Mesendoderm (in vitro differentiated cells): Measurements from ENCODE around the gene MRE11.

Source experiments
- DNase-seq: peaks from one replicate; pipeline ENCODE4 v3.0.0; 2013
- H2AK5ac ChIP-seq: 2 replicates; pipeline ENCODE4 v1.6.1; 2013; ENCODE audit warnings: low read length, inconsistent platforms
- H2BK120ac ChIP-seq: 2 replicates; pipeline ENCODE4 v1.6.1; 2013; ENCODE audit warnings: low read depth, mild to moderate bottlenecking, low read length, moderate library complexity, mixed read lengths
- H2BK15ac ChIP-seq: replicated peaks from 2 replicates; pipeline ENCODE4 v1.6.1; 2013; ENCODE audit warnings: low read depth, mild to moderate bottlenecking, moderate library complexity
- H2BK5ac ChIP-seq: 2 replicates; pipeline ENCODE4 v1.6.1; 2013; ENCODE audit warnings: low read length, inconsistent platforms
- H3K18ac ChIP-seq: 2 replicates; pipeline ENCODE4 v1.6.1; 2013; ENCODE audit warnings: mild to moderate bottlenecking, low read length, mixed read lengths
- H3K23ac ChIP-seq: one replicate; pipeline ENCODE4 v1.6.1; 2013; ENCODE audit warnings: low read length
- H3K27ac ChIP-seq: 2 replicates; pipeline ENCODE4 v1.5.1; 2013; ENCODE audit warnings: low read depth, mild to moderate bottlenecking, inconsistent platforms, low read length, moderate library complexity
- H3K27me3 ChIP-seq: 2 replicates; pipeline ENCODE4 v1.6.1; 2013; ENCODE audit warnings: low read length, control low read depth, mild to moderate bottlenecking, inconsistent platforms; ENCODE audit not compliant: insufficient read depth, poor library complexity
- H3K36me3 ChIP-seq: 2 replicates; pipeline ENCODE4 v1.6.1; 2013; ENCODE audit warnings: low read length, inconsistent platforms; ENCODE audit not compliant: control insufficient read depth, insufficient read depth
- H3K4ac ChIP-seq: one replicate; pipeline ENCODE4 v1.6.1; 2013; ENCODE audit warnings: low read depth, mild to moderate bottlenecking, low read length, moderate library complexity
- H3K4me1 ChIP-seq: 2 replicates; pipeline ENCODE4 v1.6.1; 2013; ENCODE audit warnings: low read depth, low read length, inconsistent platforms; ENCODE audit not compliant: control insufficient read depth
- H3K4me2 ChIP-seq: 2 replicates; pipeline ENCODE4 v1.6.1; 2013; ENCODE audit warnings: low read length
- H3K4me3 ChIP-seq: 2 replicates; pipeline ENCODE4 v1.5.1; 2013; ENCODE audit warnings: mild to moderate bottlenecking, low read length
- H3K56ac ChIP-seq: one replicate; pipeline ENCODE4 v1.6.1; 2013; ENCODE audit warnings: low read length
- H3K79me1 ChIP-seq: 2 replicates; pipeline ENCODE4 v1.6.1; 2013; ENCODE audit warnings: low read length, inconsistent platforms
- H3K79me2 ChIP-seq: 2 replicates; pipeline ENCODE4 v1.6.1; 2013; ENCODE audit warnings: mild to moderate bottlenecking, low read length; ENCODE audit not compliant: control insufficient read depth, insufficient read depth
- H3K9ac ChIP-seq: 2 replicates; pipeline ENCODE4 v1.6.1; 2013; ENCODE audit warnings: low read length, inconsistent platforms
- H4K5ac ChIP-seq: one replicate; pipeline ENCODE4 v1.6.1; 2013; ENCODE audit warnings: low read length
- H4K8ac ChIP-seq: one replicate; pipeline ENCODE4 v1.6.1; 2013; ENCODE audit warnings: low read depth, mild to moderate bottlenecking, control low read depth, low read length, moderate library complexity
- WGBS: extraction: QIAGEN DNeasy Blood & Tissue Kit; methylation state at CpG from one replicate; pipeline ENCODE4 v1.1.7; 2013; ENCODE audit warnings: low lambda C conversion rate, missing lambda C conversion rate; ENCODE audit not compliant: insufficient coverage; ENCODE audit errors: extremely low coverage; 5-methylcytosine and 5-hydroxymethylcytosine counted together

MRE11 gene

GRCh38 chr11:94472916-94473799, 20.5 kb downstream of the MRE11 start:
- no peaks in the 10 kb centered on the region for H3K79me1 ChIP-seq

GRCh38 chr11:94469416-94469815, 24.2 kb downstream of the MRE11 start:
- no peak overlapping the region for H3K27ac ChIP-seq
- H3K4ac ChIP-seq, result no peak overlapping the region
- no peak overlapping the region for H4K5ac ChIP-seq
- no peak overlapping the region for H3K9ac ChIP-seq
- no peak overlapping the region for H2BK5ac ChIP-seq
- no peak overlapping the region for H3K4me3 ChIP-seq
- no peaks in the 10 kb centered on the region for H3K27me3 ChIP-seq
- WGBS, result no CpG with 5 or more reads among the region's 2 CpGs
- DNase-seq, result no peak
- no peak overlapping the region for H4K8ac ChIP-seq
- H3K23ac ChIP-seq, result no peak overlapping the region
- H3K56ac ChIP-seq, result no peak overlapping the region
- H2AK5ac ChIP-seq, result no peak overlapping the region
- H2BK120ac ChIP-seq, result no peak overlapping the region
- H3K4me1 ChIP-seq, result peaks cover 3% of the 10 kb centered on the region
- H3K18ac ChIP-seq, result no peak overlapping the region
- H3K79me1 ChIP-seq, result no peaks in the 10 kb centered on the region
- no peak overlapping the region for H2BK15ac ChIP-seq
- no peak overlapping the region for H3K4me2 ChIP-seq
- H3K79me2 ChIP-seq, result no peaks in the 10 kb centered on the region
- no peaks in the 10 kb centered on the region for H3K36me3 ChIP-seq

More at GRCh38 chr11:94472916-94473799, 20.5 kb downstream of the MRE11 start:
- Histone ChIP-seq H3K4me3 (no peak overlapping the region), H3K9ac (no peak overlapping the region), H4K8ac (no peak overlapping the region), H2BK120ac (no peak overlapping the region), H2BK15ac (no peak overlapping the region), H3K4me2 (no peak overlapping the region), H3K23ac (no peak overlapping the region), H3K79me2 (no peaks in the 10 kb centered on the region), H2AK5ac (no peak overlapping the region), H4K5ac (no peak overlapping the region), H3K36me3 (no peaks in the 10 kb centered on the region), H3K18ac (no peak overlapping the region), H3K4me1 (peaks cover 3% of the 10 kb centered on the region), H3K27me3 (no peaks in the 10 kb centered on the region), H3K56ac (no peak overlapping the region), H2BK5ac (no peak overlapping the region), H3K4ac (no peak overlapping the region), H3K27ac (no peak overlapping the region)
- WGBS, result no CpG with 5 or more reads among the region's 3 CpGs
- DNase-seq, result peak; percentile 31

- DNase-seq, result no peak
- Histone ChIP-seq H3K4me3 (no peak overlapping the region), H3K4ac (no peak overlapping the region), H3K9ac (no peak overlapping the region), H3K27me3 (no peaks in the 10 kb centered on the region), H4K5ac (no peak overlapping the region), H3K79me2 (no peaks in the 10 kb centered on the region), H2BK15ac (no peak overlapping the region), H2AK5ac (no peak overlapping the region), H3K4me1 (no peaks in the 10 kb centered on the region), H3K36me3 (no peaks in the 10 kb centered on the region), H2BK5ac (no peak overlapping the region), H3K18ac (no peak overlapping the region), H3K56ac (no peak overlapping the region), H3K79me1 (no peaks in the 10 kb centered on the region), H4K8ac (no peak overlapping the region), H3K23ac (no peak overlapping the region), H2BK120ac (no peak overlapping the region), H3K4me2 (no peak overlapping the region), H3K27ac (no peak overlapping the region)
- no CpG with 5 or more reads among the region's 2 CpGs for WGBS
Measured at GRCh38 chr11:94459576-94459975, 34.1 kb downstream of the MRE11 start.

GRCh38 chr11:94457118-94458029, 36.3 kb downstream of the MRE11 start:
- Histone ChIP-seq H3K18ac (no peak overlapping the region), H3K36me3 (no peaks in the 10 kb centered on the region)
- WGBS, result no CpG with 5 or more reads among the region's 4 CpGs

GRCh38 chr11:94455861-94456260, 37.8 kb downstream of the MRE11 start:
- no peaks in the 10 kb centered on the region for H3K36me3 ChIP-seq
- no peaks in the 10 kb centered on the region for H3K4me1 ChIP-seq
- H3K56ac ChIP-seq, result no peak overlapping the region
- DNase-seq, result peak; percentile 48
- H3K23ac ChIP-seq, result no peak overlapping the region
- no peak overlapping the region for H3K18ac ChIP-seq
- H2BK15ac ChIP-seq, result no peak overlapping the region
- H3K27ac ChIP-seq, result no peak overlapping the region
- H3K4ac ChIP-seq, result no peak overlapping the region
- H3K9ac ChIP-seq, result no peak overlapping the region
- no peaks in the 10 kb centered on the region for H3K27me3 ChIP-seq
- no peaks in the 10 kb centered on the region for H3K79me2 ChIP-seq
- no peak overlapping the region for H4K8ac ChIP-seq
- no peak overlapping the region for H3K4me2 ChIP-seq
- no peak overlapping the region for H2AK5ac ChIP-seq
- no peaks in the 10 kb centered on the region for H3K79me1 ChIP-seq
- no peak overlapping the region for H2BK120ac ChIP-seq
- no peak overlapping the region for H2BK5ac ChIP-seq
- H4K5ac ChIP-seq, result no peak overlapping the region
- no CpG with 5 or more reads among the region's 1 CpG for WGBS
- H3K4me3 ChIP-seq, result no peak overlapping the region

More at GRCh38 chr11:94457118-94458029, 36.3 kb downstream of the MRE11 start:
- Histone ChIP-seq H3K27ac (no peak overlapping the region), H3K79me1 (no peaks in the 10 kb centered on the region), H3K79me2 (no peaks in the 10 kb centered on the region), H2BK120ac (no peak overlapping the region), H3K4ac (no peak overlapping the region), H3K4me1 (no peaks in the 10 kb centered on the region), H3K9ac (no peak overlapping the region), H3K4me3 (no peak overlapping the region), H4K5ac (no peak overlapping the region), H4K8ac (no peak overlapping the region), H3K23ac (no peak overlapping the region), H2AK5ac (no peak overlapping the region), H3K27me3 (no peaks in the 10 kb centered on the region), H3K56ac (no peak overlapping the region), H2BK15ac (no peak overlapping the region), H2BK5ac (no peak overlapping the region), H3K4me2 (no peak overlapping the region)
- peak; percentile 22 for DNase-seq
